ENCODE data around the gene SUSD3.
"Not testable (repeated sequence)": the region's sequence is repeated elsewhere in the genome, so short reads cannot be mapped to it uniquely, and the experiment has no call there.

SUSD3 gene

GRCh38 chr9:93058355-93059010, at the start of gene SUSD3:
Gene SUSD3, plus strand, starts transcription at chr9:93058701. Its CDS starts 42 bp downstream, at chr9:93058743.
- in situ Hi-C loops (cut with MboI; ENCODE audit: low sequenced_read_pairs): no loop called here

GRCh38 chr9:93009337-93010015, 49.0 kb upstream of the SUSD3 start:
- in situ Hi-C loops (cut with MboI; ENCODE audit: low sequenced_read_pairs): no loop called here

- in situ Hi-C loops (cut with MboI; ENCODE audit: low sequenced_read_pairs): no loop called here
Observed at GRCh38 chr9:93010056-93010455, 48.4 kb upstream of the SUSD3 start.

- in situ Hi-C loops (cut with MboI; ENCODE audit: low sequenced_read_pairs): no loop called here
Observed at GRCh38 chr9:93010704-93011103, 47.8 kb upstream of the SUSD3 start.

GRCh38 chr9:93011114-93011513, 47.4 kb upstream of the SUSD3 start:
- in situ Hi-C loops (cut with MboI; ENCODE audit: low sequenced_read_pairs): no loop called here

- in situ Hi-C loops (cut with MboI; ENCODE audit: low sequenced_read_pairs): no loop called here
Observed at GRCh38 chr9:93012963-93013855, 45.3 kb upstream of the SUSD3 start.

- in situ Hi-C loops (cut with MboI; ENCODE audit: low sequenced_read_pairs): no loop called here
Observed at GRCh38 chr9:93013856-93014582, 44.5 kb upstream of the SUSD3 start.

- in situ Hi-C loops (cut with MboI; ENCODE audit: low sequenced_read_pairs): not testable (repeated sequence)
Observed at GRCh38 chr9:93015190-93015589, 43.3 kb upstream of the SUSD3 start.

- in situ Hi-C loops (cut with MboI; ENCODE audit: low sequenced_read_pairs): no loop called here
Observed at GRCh38 chr9:93017621-93018020, 40.9 kb upstream of the SUSD3 start.

- in situ Hi-C loops (cut with MboI; ENCODE audit: low sequenced_read_pairs): no loop called here
Observed at GRCh38 chr9:93020151-93020550, 38.4 kb upstream of the SUSD3 start.

GRCh38 chr9:93020771-93021670, 37.5 kb upstream of the SUSD3 start:
- in situ Hi-C loops (cut with MboI; ENCODE audit: low sequenced_read_pairs): no loop called here

GRCh38 chr9:93022066-93022465, 36.4 kb upstream of the SUSD3 start:
- in situ Hi-C loops (cut with MboI; ENCODE audit: low sequenced_read_pairs): no loop called here

- in situ Hi-C loops (cut with MboI; ENCODE audit: low sequenced_read_pairs): no loop called here
Observed at GRCh38 chr9:93022721-93023520, 35.6 kb upstream of the SUSD3 start.

- in situ Hi-C loops (cut with MboI; ENCODE audit: low sequenced_read_pairs): no loop called here
Observed at GRCh38 chr9:93023521-93023815, 35.0 kb upstream of the SUSD3 start.

- in situ Hi-C loops (cut with MboI; ENCODE audit: low sequenced_read_pairs): no loop called here
Observed at GRCh38 chr9:93024646-93024910, 33.9 kb upstream of the SUSD3 start.

GRCh38 chr9:93024986-93025630, 33.4 kb upstream of the SUSD3 start:
- in situ Hi-C loops (cut with MboI; ENCODE audit: low sequenced_read_pairs): no loop called here

GRCh38 chr9:93025736-93026135, 32.8 kb upstream of the SUSD3 start:
- in situ Hi-C loops (cut with MboI; ENCODE audit: low sequenced_read_pairs): no loop called here

GRCh38 chr9:93026640-93027039, 31.9 kb upstream of the SUSD3 start:
- in situ Hi-C loops (cut with MboI; ENCODE audit: low sequenced_read_pairs): no loop called here

- in situ Hi-C loops (cut with MboI; ENCODE audit: low sequenced_read_pairs): no loop called here
Observed at GRCh38 chr9:93027750-93028149, 30.8 kb upstream of the SUSD3 start.

Measured in HL-60/S4 (cell line).